Transverse colon (tissue), 4 donors: ENCODE measurements around the gene APPBP2. TPM values are rescaled to one million over a fixed set of nuclear protein-coding genes. Genes with fewer than 3 reads are reported as not detected.

Source experiments
- DNase-seq: peaks from one replicate; pipeline ENCODE4 v3.0.0-alpha.2; 2019
- H3K27ac ChIP-seq, 4 donors: fragments of 200-600 bp; sonication (generic); 2 replicates each; pipeline ENCODE4 v1.5.1; 2016 to 2018; ENCODE audit warnings: inconsistent platforms in 4 of 4
- H3K27me3 ChIP-seq: fragments of 200-600 bp; sonication (generic); 2 replicates; pipeline ENCODE4 v1.5.1; 2017; ENCODE audit warnings: inconsistent platforms
- H3K36me3 ChIP-seq, 4 donors: fragments of 200-600 bp; sonication (generic); 2 replicates each; pipeline ENCODE4 v1.5.1; 2017 to 2019; ENCODE audit warnings: inconsistent platforms in 4 of 4
- H3K4me1 ChIP-seq, 4 donors: fragments of 200-600 bp; sonication (generic); 2 replicates each; pipeline ENCODE4 v1.5.1; 2017 to 2020; ENCODE audit warnings: inconsistent platforms in 4 of 4
- H3K4me3 ChIP-seq, 4 donors: fragments of 200-600 bp; sonication (generic); 1 replicate in 1 of 4; 2 replicates in 3 of 4; pipeline versions ENCODE4 v1.5.1 to v1.6.1; 2017 to 2019; ENCODE audit warnings: inconsistent platforms in 4 of 4
- H3K9me3 ChIP-seq, 2 donors: fragments of 200-600 bp; sonication (generic); 2 replicates each; pipeline ENCODE4 v1.5.1; 2017 to 2019; ENCODE audit warnings: inconsistent platforms in 2 of 2
- CTCF ChIP-seq, 5 experiments: fragments of 200-600 bp in 3 of 5; fragments of 450-650 bp in 2 of 5; sonication (generic) in 3 of 5; IDR thresholded peaks; 1 replicate in 2 of 5; 2 replicates in 3 of 5; pipeline ENCODE4 v1.5.1; 2016 to 2017; ENCODE audit warnings: antibody characterized with exemption in 5 of 5, inconsistent platforms in 3 of 5, mild to moderate bottlenecking in 2 of 5, moderate library complexity in 1 of 5
- EP300 ChIP-seq: sonication (generic); formaldehyde crosslinking; IDR thresholded peaks from one replicate; pipeline ENCODE4 v1.6.1; 2017; ENCODE audit warnings: antibody characterized with exemption, low read depth
- POLR2A ChIP-seq: fragments of 450-650 bp; IDR thresholded peaks from one replicate; pipeline ENCODE4 v1.6.1; 2016; ENCODE audit warnings: antibody characterized with exemption, mild to moderate bottlenecking, moderate library complexity
- POLR2AphosphoS5 ChIP-seq, 3 donors: sonication (generic); formaldehyde crosslinking; IDR thresholded peaks; one replicate each; pipeline ENCODE4 v1.6.1; 2016; ENCODE audit warnings: antibody characterized with exemption in 3 of 3
- WGBS, 2 donors: methylation state at CpG; one replicate each; pipeline ENCODE4 v1.1.5; 2018; ENCODE audit warnings: low coverage in 1 of 2; 5-methylcytosine and 5-hydroxymethylcytosine counted together
- in situ Hi-C, 4 donors: fragments of 200-750 bp; cut with MboI; loops; one replicate each; pipeline versions ENCODE4 v1.15.0 to v1.15.1; 2017; ENCODE audit warnings: low sequenced_read_pairs in 3 of 4, low pct_ligation_motif_present in 1 of 4, low pct_unique_long_range_greater_than_20kb in 1 of 4
- intact Hi-C: fragments of 100-400 bp; cut with DNase I; formaldehyde crosslinking; loops from one replicate; pipeline ENCODE4 v1.15.1; 2023; ENCODE audit warnings: low total_unique reads
- total RNA-seq, 4 donors: library from RNA; depleted of rRNA; stranded (reverse); fragments of >200 nt; gene quantifications; one replicate each; pipeline ENCODE4 v1.1.0, GENCODE V29; 2016

The APPBP2 gene
- total RNA-seq, 4 donors from 2014 or later: 10.1 to 24.8 (median 18.4) TPM

- H3K36me3 ChIP-seq: no peaks in the 10 kb centered on the region
- H3K27ac ChIP-seq: no peak overlapping the region
- TF ChIP-seq EP300: no peak
- no peak for TF ChIP-seq POLR2A
- H3K9me3 ChIP-seq: no peaks in the 10 kb centered on the region
- H3K27me3 ChIP-seq: no peaks in the 10 kb centered on the region
- intact Hi-C loops (no loop called here), in situ Hi-C loops (loop anchor here in 1 of 4 donors (25.0 kb wide), 1 partner anchor 279 kb away; the partner anchor contains the start of gene CA4)
- DNase-seq: no peak
- H3K4me3 ChIP-seq: no peak overlapping the region
- H3K4me1 ChIP-seq: peaks cover 0 to 11% (median 2%) of the 10 kb centered on the region in 4 donors
- whole genome bisulfite sequencing, 2 donors: 57 to 75% methylated on average over 1 to 2 of the region's 2 CpGs
Observed at GRCh38 chr17:60416368-60416925, 109.6 kb downstream of the APPBP2 start.

GRCh38 chr17:60415146-60415545 is 110.9 kb downstream of the APPBP2 start:
- Histone ChIP-seq H3K36me3 (no peaks in the 10 kb centered on the region), H3K9me3 (no peaks in the 10 kb centered on the region), H3K27ac (no peak overlapping the region), H3K4me1 (no peaks in the 10 kb centered on the region), H3K4me3 (no peak overlapping the region), H3K27me3 (no peaks in the 10 kb centered on the region)
- intact Hi-C loops: no loop called here
- in situ Hi-C loops: loop anchor here in 1 of 4 donors (25.0 kb wide), 1 partner anchor 278 kb away; the partner anchor contains the start of gene CA4
- no peak for TF ChIP-seq EP300
- no peak for TF ChIP-seq POLR2A
- TF ChIP-seq POLR2AphosphoS5 (IDR thresholded peaks at IDR 0.05): no peak
- TF ChIP-seq CTCF (IDR thresholded peaks at IDR 0.05): no peak
- no peak for DNase-seq
- 81% methylated on average over 1 of the region's 1 CpG; no CpG with 5 or more reads in 1 of the 2 donors for WGBS, 2 donors

- Histone ChIP-seq H3K4me1 (no peaks in the 10 kb centered on the region), H3K27ac (no peak overlapping the region), H3K4me3 (no peak overlapping the region), H3K27me3 (no peaks in the 10 kb centered on the region), H3K36me3 (no peaks in the 10 kb centered on the region), H3K9me3 (no peaks in the 10 kb centered on the region)
- DNase-seq: no peak
- in situ Hi-C loops: loop anchor here in 1 of 4 donors (25.0 kb wide), 1 partner anchor 275 kb away; the partner anchor contains the start of gene CA4
- WGBS, 2 donors: 83 to 87% methylated on average over 3 of the region's 3 CpGs
- intact Hi-C loops: no loop called here
- no peak for TF ChIP-seq EP300
- TF ChIP-seq POLR2AphosphoS5 (IDR thresholded peaks at IDR 0.05): no peak
- no peak for TF ChIP-seq CTCF (IDR thresholded peaks at IDR 0.05)
- no peak for TF ChIP-seq POLR2A
Observed at GRCh38 chr17:60412701-60413100, 113.3 kb downstream of the APPBP2 start.

- no peak overlapping the region for H3K27ac ChIP-seq
- no peak for TF ChIP-seq POLR2A
- no peak for TF ChIP-seq EP300
- TF ChIP-seq CTCF (IDR thresholded peaks at IDR 0.05): no peak
- no peak for TF ChIP-seq POLR2AphosphoS5 (IDR thresholded peaks at IDR 0.05)
- 80 to 91% methylated on average over 1 to 4 of the region's 4 CpGs for WGBS, 2 donors
- H3K36me3 ChIP-seq: no peaks in the 10 kb centered on the region
- in situ Hi-C loops: loop anchor here in 1 of 4 donors (25.0 kb wide), 1 partner anchor 273 kb away; the partner anchor contains the start of gene CA4
- H3K9me3 ChIP-seq: no peaks in the 10 kb centered on the region
- intact Hi-C loops: no loop called here
- DNase-seq: no peak
- H3K4me1 ChIP-seq: no peaks in the 10 kb centered on the region
- no peak overlapping the region for H3K4me3 ChIP-seq
- no peaks in the 10 kb centered on the region for H3K27me3 ChIP-seq
Observed at GRCh38 chr17:60410001-60410400, 116.0 kb downstream of the APPBP2 start.
